K562 (cell line): ENCODE results near the gene PIK3R2. TPM values are rescaled to one million over a fixed set of nuclear protein-coding genes. Genes with fewer than 3 reads are reported as not detected.

Experiments used
- ATAC-seq: fragments of 200-7000 bp; cut with Tn5 transposase; 3 replicates; pipeline ENCODE4 v1.9.1; 2020; ENCODE audit warnings: moderate library complexity
- BruUV-seq: library from RNA; stranded (reverse); fragments of 400-500 nt; replicated peaks from 2 replicates; lab custom pipeline; 2021; lab: Mats Ljungman, UMichigan
- CTCF ChIA-PET: fragments of 300-600 bp; formaldehyde crosslinking; extraction: SDS; loops from one replicate; lab custom pipeline; 2021; ENCODE audit warnings: low intra/inter-chr PET ratio; lab: Yijun Ruan, JAX
- POLR2A ChIA-PET: fragments of 300-600, 350-650 bp; sonication (Branson Sonifier 250); formaldehyde crosslinking; extraction: SDS; loops from one replicate; lab custom pipeline; 2021; ENCODE audit warnings: antibody characterized with exemption, inconsistent platforms; lab: Yijun Ruan, JAX
- DNase-seq, 4 experiments: peaks; one replicate each; pipeline versions ENCODE4 v3.0.0 to v3.0.0-alpha.2; 2011 to 2018; ENCODE audit warnings: low spot score in 3 of 4, mixed read lengths in 3 of 4; ENCODE audit errors: extremely low read depth in 1 of 4
- FAIRE-seq: peaks from 2 replicates; lab custom pipeline; 2011; peaks lifted over from hg19 to GRCh38; lab: Jason Lieb, UNC
- H2AFZ ChIP-seq: 2 replicates; pipeline ENCODE4 v1.6.0; 2011; ENCODE audit warnings: low read depth, low read length, control low read depth, inconsistent platforms
- H3K27ac ChIP-seq: fragments of 200-600 bp; 3 replicates; pipeline ENCODE4 v1.8.0; 2011; ENCODE audit warnings: low read depth, mild to moderate bottlenecking, control low read depth, inconsistent platforms, low read length, moderate library complexity, mixed read lengths; ENCODE audit errors: extremely low read depth
- H3K27me3 ChIP-seq, 2 experiments: fragments of 300-600 bp in 1 of 2; 2 replicates in 1 of 2; 3 replicates in 1 of 2; pipeline versions ENCODE4 v1.6.0 to v1.8.0; 2011; ENCODE audit warnings: inconsistent platforms in 2 of 2, low read length in 2 of 2, mild to moderate bottlenecking in 1 of 2, mixed read lengths in 1 of 2, moderate library complexity in 1 of 2; ENCODE audit not compliant: control insufficient read depth in 2 of 2, insufficient read depth in 2 of 2
- H3K36me3 ChIP-seq: fragments of 300-600 bp; 3 replicates; pipeline ENCODE4 v1.8.0; 2011; ENCODE audit warnings: mild to moderate bottlenecking, low read length, inconsistent platforms; ENCODE audit not compliant: control insufficient read depth, insufficient read depth
- H3K4me1 ChIP-seq, 2 experiments: fragments of 200-600 bp in 1 of 2; replicated peaks in 1 of 2; 2 replicates in 1 of 2; 3 replicates in 1 of 2; pipeline versions ENCODE4 v1.5.1 to v1.8.0; 2011; ENCODE audit warnings: inconsistent platforms in 2 of 2, low read length in 2 of 2, mild to moderate bottlenecking in 1 of 2, mixed read lengths in 1 of 2, moderate library complexity in 1 of 2; ENCODE audit not compliant: control insufficient read depth in 2 of 2, insufficient read depth in 2 of 2
- H3K4me2 ChIP-seq: 2 replicates; pipeline ENCODE4 v1.6.1; 2011; ENCODE audit warnings: low read length, control low read depth, inconsistent platforms, mixed read lengths; ENCODE audit not compliant: insufficient read depth
- H3K4me3 ChIP-seq: fragments of 200-600 bp; sonication (generic), shearing (Covaris generic); 2 replicates; pipeline ENCODE4 v1.5.1; 2016; ENCODE audit warnings: control low read depth, inconsistent platforms
- H3K79me2 ChIP-seq: fragments of 200-600 bp; 3 replicates; pipeline ENCODE4 v1.8.0; 2011; ENCODE audit warnings: low read length, inconsistent platforms; ENCODE audit not compliant: control insufficient read depth, insufficient read depth
- H3K9ac ChIP-seq, 2 experiments: 2 replicates each; pipeline versions ENCODE4 v1.6.0 to v1.6.1; 2011; ENCODE audit warnings: low read depth in 2 of 2, low read length in 2 of 2, control low read depth in 1 of 2, inconsistent platforms in 1 of 2, mild to moderate bottlenecking in 1 of 2, mixed read lengths in 1 of 2; ENCODE audit not compliant: insufficient read depth in 1 of 2
- H3K9me1 ChIP-seq: one replicate; pipeline ENCODE4 v1.6.0; 2011; ENCODE audit warnings: inconsistent platforms, mild to moderate bottlenecking, low read length, moderate library complexity; ENCODE audit not compliant: control insufficient read depth, insufficient read depth
- H3K9me3 ChIP-seq: replicated peaks from 2 replicates; pipeline ENCODE4 v1.5.1; 2011; ENCODE audit warnings: low read depth, low read length, inconsistent platforms; ENCODE audit not compliant: control insufficient read depth, insufficient read depth
- H4K20me1 ChIP-seq: replicated peaks from 2 replicates; pipeline ENCODE4 v1.6.1; 2011; ENCODE audit warnings: low read length, inconsistent platforms, mixed read lengths; ENCODE audit not compliant: control insufficient read depth, insufficient read depth
- ARID1B ChIP-seq: fragments of 450-650 bp; IDR thresholded peaks from 2 replicates; pipeline ENCODE4 v1.6.1; 2016; ENCODE audit warnings: antibody characterized with exemption, mild to moderate bottlenecking, inconsistent platforms
- CAMTA2 ChIP-seq: fragments of 250-450 bp; sonication (Bioruptor Pico); conservative IDR thresholded peaks from 2 replicates; pipeline ENCODE4 v1.5.1; 2022
- HSF4 ChIP-seq: fragments of 250-450 bp; sonication (Bioruptor Pico); IDR thresholded peaks from 2 replicates; pipeline ENCODE4 v2.1.2; 2022; ENCODE audit warnings: mild to moderate bottlenecking, moderate library complexity, borderline replicate concordance
- PHTF2 ChIP-seq: fragments of 250-450 bp; sonication (Bioruptor Pico); IDR thresholded peaks from 2 replicates; pipeline ENCODE4 v1.5.0; 2021; ENCODE audit warnings: mild to moderate bottlenecking
- U2AF1 ChIP-seq: fragments of 200-400 bp; formaldehyde crosslinking; optimal IDR thresholded peaks from 2 replicates; pipeline ENCODE3; 2017; ENCODE audit warnings: mild to moderate bottlenecking, low read depth, low read length, moderate library complexity
- XRCC5 ChIP-seq: fragments of 200-400 bp; formaldehyde crosslinking; IDR thresholded peaks from 2 replicates; pipeline ENCODE4 v1.6.1; 2017; ENCODE audit warnings: low read depth, mild to moderate bottlenecking, low read length
- ZNF121 ChIP-seq: sonication (generic); formaldehyde crosslinking; conservative IDR thresholded peaks from 2 replicates; pipeline ENCODE4 v1.8.0; 2022; ENCODE audit warnings: missing genetic modification reagents
- WGBS: fragments of 100-300 bp; shearing (Covaris generic); methylation state at CpG from one replicate; pipeline ENCODE4 v1.1.6; 2016; ENCODE audit warnings: low coverage, mixed read lengths; ENCODE audit not compliant: insufficient coverage; ENCODE audit errors: missing lambda C conversion rate; 5-methylcytosine and 5-hydroxymethylcytosine counted together
- in situ Hi-C: fragments of 300-500 bp; cut with MboI; formaldehyde crosslinking; loops from 4 replicates; pipeline ENCODE4 v1.15.0; 2018; ENCODE audit warnings: inconsistent platforms, mixed read lengths
- intact Hi-C: fragments of 100-400 bp; cut with micrococcal nuclease; formaldehyde crosslinking; loops from 2 replicates; pipeline ENCODE4 v1.14.2; 2022
- polyA plus RNA-seq, 8 experiments: library from polyadenylated mRNA; depleted of rRNA in 4 of 8; stranded (reverse) in 5 of 8; unstranded in 3 of 8; fragments of >200 nt; fragmentation: Nextera tagmentation in 2 of 8; fragmentation: Illumina TruSeq in 1 of 8; extraction: Ambion mirVana in 2 of 8; extraction: Trizol in 1 of 8; gene quantifications; 2 replicates each; pipeline versions ENCODE4 v1.2.1 to v1.2.3, GENCODE V29; 2011 to 2014; ENCODE audit warnings: inconsistent platforms in 1 of 8, missing spikeins in 1 of 8
- total RNA-seq, 7 experiments: library from RNA; depleted of rRNA in 6 of 7; stranded (reverse); fragments of >200 nt in 6 of 7; fragmentation: Illumina TruSeq in 2 of 7; extraction: Trizol in 2 of 7; gene quantifications; 2 replicates each; pipeline versions ENCODE4 v1.2.1 to v1.2.3, GENCODE V29; 2011 to 2021; ENCODE audit warnings: low replicate concordance in 1 of 7
- TF ChIP-seq, protein P1 (sequence below): IDR thresholded peaks from 2 replicates; pipeline ENCODE4 v1.6.1; 2012; ENCODE audit warnings: low read depth, low read length, improper control_type of control experiment, borderline replicate concordance
- TF ChIP-seq, protein P2 (sequence below): fragments of 450-650 bp; formaldehyde crosslinking; IDR thresholded peaks from 2 replicates; pipeline ENCODE4 v1.4.0; 2022; ENCODE audit warnings: missing genetic modification characterization

Gene PIK3R2
- total and polyA plus RNA-seq, 9 of the 15 experiments (the other 6 are each of a cell fraction or from before 2014, with no cell fraction given), result 0.39 to 37.9 (median 5.3) TPM

DNA sequence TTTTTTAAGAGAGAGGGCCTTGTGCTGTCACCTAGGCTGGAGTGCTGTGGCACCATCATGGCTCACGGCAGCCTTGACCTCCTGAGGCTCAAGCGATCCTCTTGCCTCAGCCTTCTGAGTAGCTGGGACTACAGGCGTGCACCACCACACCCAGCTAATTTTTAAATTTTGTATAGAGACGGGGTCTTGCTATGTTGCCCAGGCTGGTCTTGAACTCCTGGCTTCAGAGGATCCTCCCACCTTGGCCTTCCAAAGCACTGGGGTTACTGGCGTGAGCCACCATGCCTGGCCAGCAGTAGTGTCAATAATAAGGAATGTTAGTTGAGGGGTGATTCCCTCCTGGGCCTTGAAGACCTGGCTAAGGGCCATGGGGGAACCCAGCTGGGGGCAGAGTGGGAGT, 31.8 kb upstream of the PIK3R2 start:
- Histone ChIP-seq H3K79me2 (peaks cover 14% of the 10 kb centered on the region; the same call in 2 of the 3 replicates), H3K9me1 (no peaks in the 10 kb centered on the region), H3K4me1 (peaks cover 13 to 36% of the 10 kb centered on the region in 2 experiments; a peak in 4 of 5 replicates), H3K9ac (no peak overlapping the region), H3K4me3 (no peak overlapping the region), H4K20me1 (no peaks in the 10 kb centered on the region), H2AFZ (no peak overlapping the region), H3K27me3 (no peaks in the 10 kb centered on the region), H3K9me3 (no peaks in the 10 kb centered on the region), H3K27ac (no peak overlapping the region), H3K4me2 (no peak overlapping the region), H3K36me3 (peaks cover 38% of the 10 kb centered on the region; the same call in 2 of the 3 replicates)
- intact Hi-C loops, result no loop called here
- ChIA-PET POLR2A (no interaction called here), CTCF (no interaction called here)
- in situ Hi-C loops, result no loop called here
- ATAC-seq (no peak), FAIRE-seq (no peak), DNase-seq (no peak)
- WGBS, result 94% methylated on average over 5 of the region's 5 CpGs
- TF ChIP-seq ZNF121 (CRISPR knock-in tag), result peak; percentile 52; the same call in 1 of the 2 replicates
- TF ChIP-seq PHTF2, result no peak
- BruUV-seq, result no TSS peak

DNA sequence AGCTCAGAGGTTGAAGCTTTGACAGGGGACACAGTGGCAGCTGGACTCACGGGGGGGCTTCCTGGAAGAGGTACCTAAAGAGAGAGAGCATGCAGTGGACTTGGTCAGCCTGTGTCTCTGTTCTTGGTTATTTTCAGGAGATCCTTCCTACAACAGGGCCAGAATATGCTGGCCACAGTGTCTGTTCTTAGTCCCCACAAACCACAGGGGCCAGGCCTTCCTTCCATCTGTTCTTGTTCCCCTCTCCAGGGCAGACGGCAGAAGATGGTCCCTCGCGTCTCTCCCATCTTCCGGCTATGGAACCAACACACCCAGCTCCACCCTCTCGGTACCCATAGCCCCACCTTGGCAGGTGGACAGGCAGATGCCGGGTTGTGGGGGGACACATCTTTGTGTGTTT, 30.5 kb upstream of the PIK3R2 start:
- Histone ChIP-seq H3K9me1 (no peaks in the 10 kb centered on the region), H2AFZ (no peak overlapping the region), H3K36me3 (peaks cover 38% of the 10 kb centered on the region; the same call in 2 of the 3 replicates), H3K4me1 (peaks cover 10 to 32% of the 10 kb centered on the region in 2 experiments; a peak in 4 of 5 replicates), H3K27me3 (no peaks in the 10 kb centered on the region), H4K20me1 (no peaks in the 10 kb centered on the region), H3K9ac (0 out of 4 replicates have a peak overlapping the region, but pooled peaks of 1 of the 2 experiments have one; percentile 48), H3K4me2 (no peak overlapping the region), H3K9me3 (no peaks in the 10 kb centered on the region), H3K79me2 (peaks cover 14% of the 10 kb centered on the region; the same call in 2 of the 3 replicates), H3K27ac (no peak overlapping the region), H3K4me3 (no peak overlapping the region)
- ATAC-seq (no peak), DNase-seq (no peak), FAIRE-seq (no peak)
- TF ChIP-seq HSF4 (CRISPR knock-in tag) (no peak), XRCC5 (no peak), U2AF1 (no peak), ARID1B (no peak), CAMTA2 (CRISPR knock-in tag) (no peak)
- TF ChIP-seq, protein P1, sequence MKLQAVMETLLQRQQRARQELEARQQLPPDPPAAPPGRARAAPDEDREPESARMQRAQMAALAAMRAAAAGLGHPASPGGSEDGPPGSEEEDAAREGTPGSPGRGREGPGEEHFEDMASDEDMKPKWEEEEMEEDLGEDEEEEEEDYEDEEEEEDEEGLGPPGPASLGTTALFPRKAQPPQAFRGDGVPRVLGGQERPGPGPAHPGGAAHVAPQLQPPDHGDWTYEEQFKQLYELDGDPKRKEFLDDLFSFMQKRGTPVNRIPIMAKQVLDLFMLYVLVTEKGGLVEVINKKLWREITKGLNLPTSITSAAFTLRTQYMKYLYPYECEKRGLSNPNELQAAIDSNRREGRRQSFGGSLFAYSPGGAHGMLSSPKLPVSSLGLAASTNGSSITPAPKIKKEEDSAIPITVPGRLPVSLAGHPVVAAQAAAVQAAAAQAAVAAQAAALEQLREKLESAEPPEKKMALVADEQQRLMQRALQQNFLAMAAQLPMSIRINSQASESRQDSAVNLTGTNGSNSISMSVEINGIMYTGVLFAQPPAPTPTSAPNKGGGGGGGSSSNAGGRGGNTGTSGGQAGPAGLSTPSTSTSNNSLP, result no peak
- TF ChIP-seq, protein P2, sequence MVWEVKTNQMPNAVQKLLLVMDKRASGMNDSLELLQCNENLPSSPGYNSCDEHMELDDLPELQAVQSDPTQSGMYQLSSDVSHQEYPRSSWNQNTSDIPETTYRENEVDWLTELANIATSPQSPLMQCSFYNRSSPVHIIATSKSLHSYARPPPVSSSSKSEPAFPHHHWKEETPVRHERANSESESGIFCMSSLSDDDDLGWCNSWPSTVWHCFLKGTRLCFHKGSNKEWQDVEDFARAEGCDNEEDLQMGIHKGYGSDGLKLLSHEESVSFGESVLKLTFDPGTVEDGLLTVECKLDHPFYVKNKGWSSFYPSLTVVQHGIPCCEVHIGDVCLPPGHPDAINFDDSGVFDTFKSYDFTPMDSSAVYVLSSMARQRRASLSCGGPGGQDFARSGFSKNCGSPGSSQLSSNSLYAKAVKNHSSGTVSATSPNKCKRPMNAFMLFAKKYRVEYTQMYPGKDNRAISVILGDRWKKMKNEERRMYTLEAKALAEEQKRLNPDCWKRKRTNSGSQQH (CRISPR knock-in tag), result no peak
- intact Hi-C loops (no loop called here), in situ Hi-C loops (no loop called here)
- CTCF ChIA-PET, result no interaction called here
- POLR2A ChIA-PET, result interaction anchor here (0.7 to 1.0 kb wide), 3 partner anchors 19 to 896 kb away, joined by 3 to 6 read pairs (median 4); no protein-coding TSS in a partner anchor
- WGBS, result 79% methylated on average over 7 of the region's 7 CpGs
- no TSS peak for BruUV-seq
